Medulla oblongata (tissue), 1 donor: Measurements from ENCODE around the gene CDK15.
"Not testable (repeated sequence)": the region's sequence is repeated elsewhere in the genome, so short reads cannot be mapped to it uniquely, and the experiment has no call there.

Experiments
- DNase-seq: peaks from one replicate; pipeline ENCODE4 v3.0.0-alpha.2; 2015; ENCODE audit errors: extremely low spot score

CDK15 gene

GRCh38 chr2:201830666-201831065 lies 24.3 kb downstream of the CDK15 start:
- DNase-seq, result no peak

DNA sequence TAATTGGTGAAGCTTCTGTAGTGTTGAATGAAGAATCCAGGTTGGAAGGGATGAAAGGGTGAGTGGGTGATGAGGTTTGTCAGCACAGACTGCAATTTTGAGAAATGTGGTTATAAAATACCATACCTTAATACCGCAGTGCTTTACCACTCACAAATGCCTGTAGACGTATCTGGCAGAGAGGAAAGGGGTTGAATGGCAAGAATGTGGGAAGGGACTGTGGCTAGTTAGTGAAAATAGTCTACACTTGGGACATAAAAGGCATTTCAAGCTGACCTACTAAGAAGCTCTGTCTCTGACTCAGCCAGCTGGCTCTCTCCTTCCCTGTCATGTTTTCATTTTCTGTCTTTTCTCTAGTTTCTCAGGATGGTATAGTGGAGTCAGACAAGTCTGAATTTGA lies 25.1 kb downstream of the CDK15 start:
- no peak for DNase-seq

GRCh38 chr2:201833781-201834180 lies 27.4 kb downstream of the CDK15 start:
- no peak for DNase-seq

GRCh38 chr2:201835066-201835465 lies 28.7 kb downstream of the CDK15 start:
- DNase-seq, result no peak

GRCh38 chr2:201837391-201837790 lies 31.1 kb downstream of the CDK15 start:
- DNase-seq, result no peak

DNA sequence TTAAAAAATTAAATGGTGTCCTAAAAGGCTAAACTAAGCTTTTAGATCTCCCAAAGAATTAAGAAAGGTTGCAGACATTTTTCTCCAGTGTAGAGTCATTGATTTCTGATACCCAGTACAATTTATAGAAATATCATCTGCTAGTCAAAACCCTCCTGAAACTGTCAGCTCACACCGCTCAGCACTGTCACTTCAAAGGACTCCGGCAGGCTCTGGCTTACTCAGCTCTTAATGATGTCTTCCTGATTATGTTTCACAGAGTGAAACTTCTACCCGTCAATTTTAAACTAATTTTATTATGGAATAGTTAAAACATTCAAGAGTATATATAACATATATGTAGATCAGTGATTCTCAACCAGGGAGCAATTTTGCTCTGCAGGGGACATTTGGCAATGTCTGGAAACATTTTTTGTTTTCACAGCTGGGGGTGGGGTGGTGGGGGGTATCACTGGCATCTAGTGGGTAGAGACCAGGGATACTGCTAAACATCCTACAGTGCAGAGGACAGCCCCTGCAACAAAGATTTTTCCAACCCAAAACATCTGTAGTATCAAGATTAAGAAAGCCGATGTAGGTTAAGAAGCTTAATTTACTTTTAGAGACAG lies 31.6 kb downstream of the CDK15 start:
- no peak for DNase-seq

- no peak for DNase-seq
Observed at GRCh38 chr2:201839727-201840126, 33.4 kb downstream of the CDK15 start.

DNA sequence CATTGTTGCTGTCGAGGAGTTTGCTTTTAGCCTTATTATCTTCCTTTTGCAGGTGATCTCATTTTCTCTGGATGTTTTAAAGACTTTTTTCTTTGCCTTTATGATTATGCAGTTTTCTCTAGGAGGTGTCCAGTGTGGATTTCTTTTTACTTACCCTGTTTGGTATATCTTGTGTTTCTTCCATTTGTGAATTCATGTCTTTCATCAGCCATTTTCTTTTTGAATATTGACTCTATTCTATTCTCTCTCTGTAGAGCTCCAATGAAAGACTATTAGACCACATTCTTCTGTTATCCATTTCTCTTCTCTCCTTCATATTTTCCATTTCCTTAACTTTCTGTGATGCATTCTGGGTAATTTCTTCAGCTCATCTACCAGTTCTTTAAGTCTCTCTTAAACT lies 34.4 kb downstream of the CDK15 start:
- no peak for DNase-seq

- DNase-seq, result no peak
Observed at GRCh38 chr2:201842131-201842860, 36.0 kb downstream of the CDK15 start.

DNA sequence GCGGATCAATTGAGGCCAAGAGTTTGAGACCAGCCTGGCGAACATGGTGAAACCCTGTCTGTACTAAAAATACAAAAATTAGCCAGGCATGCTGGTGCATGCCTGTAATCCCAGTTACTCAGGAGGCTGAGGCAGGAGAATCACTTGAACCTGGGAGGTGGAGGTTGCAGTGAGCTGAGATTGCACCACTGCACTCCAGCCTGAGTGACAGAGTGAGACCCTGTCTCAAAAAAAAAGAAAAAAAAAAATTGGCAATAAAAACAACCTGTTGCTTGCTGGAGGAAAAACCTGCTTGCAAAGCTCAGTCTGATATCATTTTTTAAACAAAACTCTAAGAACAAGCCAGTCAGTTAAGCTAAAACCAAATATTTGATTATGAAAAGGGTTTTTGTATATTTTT lies 38.6 kb downstream of the CDK15 start:
- DNase-seq, result not testable (repeated sequence)

DNA sequence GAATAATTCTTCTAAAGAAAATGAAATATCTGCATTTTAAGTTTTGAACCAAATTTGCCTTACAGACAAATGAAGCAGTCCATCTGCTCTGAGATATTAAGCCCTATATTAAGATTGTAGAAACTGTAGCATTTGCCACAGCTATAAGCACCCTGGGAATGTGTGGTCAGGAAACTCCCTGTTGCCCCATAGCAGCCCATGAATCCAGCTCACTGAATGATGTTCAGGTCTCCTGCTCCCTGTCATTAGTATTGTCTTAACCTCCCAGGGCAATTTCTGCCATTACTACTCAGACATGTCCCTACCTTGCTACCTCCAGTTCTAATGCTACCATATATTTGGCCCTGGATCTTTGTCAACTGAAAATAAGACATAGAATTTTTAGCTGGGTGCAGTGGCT lies 41.1 kb downstream of the CDK15 start:
- DNase-seq, result no peak

DNA sequence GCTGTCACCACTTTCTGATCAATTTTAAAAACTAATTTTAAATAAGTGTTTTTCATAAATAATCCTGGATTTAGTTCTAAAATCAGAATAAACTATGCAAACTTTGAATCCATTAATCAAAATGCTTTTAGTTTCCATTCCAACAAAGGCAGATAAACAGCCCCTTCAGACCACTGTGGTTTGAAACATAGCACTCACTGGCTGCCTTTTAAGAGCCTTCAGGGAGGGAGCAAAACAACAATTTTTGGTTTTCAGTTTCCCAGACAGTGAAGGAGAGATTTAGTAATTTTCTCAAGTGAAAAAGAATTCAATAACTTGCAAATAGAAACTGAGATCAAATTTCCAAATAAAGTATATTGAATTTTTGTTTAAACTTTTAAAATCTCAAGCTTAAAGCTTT lies 46.1 kb downstream of the CDK15 start:
- no peak for DNase-seq

- no peak for DNase-seq
Observed at GRCh38 chr2:201852878-201853415, 46.6 kb downstream of the CDK15 start.

DNA sequence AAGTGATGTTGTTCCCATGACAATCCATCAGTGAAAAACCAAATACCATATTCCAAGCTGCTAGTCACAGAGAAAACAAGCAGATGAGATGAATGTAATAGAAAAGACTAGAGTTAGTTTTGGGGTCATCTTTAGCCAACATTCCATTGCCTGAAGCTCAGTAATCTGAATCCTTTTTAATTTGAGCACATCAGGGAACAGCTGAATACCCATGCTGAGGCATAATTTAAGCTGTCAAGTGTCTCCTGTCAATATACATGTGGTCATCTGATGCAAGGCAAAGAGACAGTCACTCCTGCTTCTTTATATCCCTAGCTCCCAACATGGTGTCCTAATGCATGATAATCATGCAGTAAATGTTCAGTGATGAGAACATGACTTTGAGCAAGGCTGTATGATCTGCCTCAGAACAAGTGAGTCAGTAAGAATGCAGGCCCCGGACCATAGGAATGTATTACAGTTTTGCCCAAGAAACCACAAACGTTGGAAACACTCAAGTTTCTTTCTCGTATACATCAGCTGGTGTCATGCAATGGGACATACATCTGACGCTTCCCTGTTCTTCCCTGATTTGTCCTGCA lies 48.0 kb downstream of the CDK15 start:
- DNase-seq, result no peak

DNA sequence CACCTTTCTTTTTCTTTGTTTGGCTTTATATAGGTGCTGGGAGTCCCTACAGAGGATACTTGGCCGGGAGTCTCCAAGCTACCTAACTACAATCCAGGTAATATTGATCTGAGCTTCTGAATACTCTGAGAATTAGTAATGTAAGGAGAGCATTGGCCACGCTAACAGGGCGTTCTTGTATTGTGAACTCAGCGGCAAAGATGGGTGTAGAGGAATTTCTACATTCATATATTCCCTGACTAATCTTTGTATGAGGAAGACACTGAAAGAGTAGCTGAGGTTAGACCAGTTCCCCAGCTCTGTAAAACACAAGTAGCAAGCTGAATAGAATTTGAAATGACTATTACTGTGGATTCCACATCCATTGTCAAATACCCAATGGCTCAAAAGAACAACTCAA lies 48.5 kb downstream of the CDK15 start:
- DNase-seq, result no peak

DNA sequence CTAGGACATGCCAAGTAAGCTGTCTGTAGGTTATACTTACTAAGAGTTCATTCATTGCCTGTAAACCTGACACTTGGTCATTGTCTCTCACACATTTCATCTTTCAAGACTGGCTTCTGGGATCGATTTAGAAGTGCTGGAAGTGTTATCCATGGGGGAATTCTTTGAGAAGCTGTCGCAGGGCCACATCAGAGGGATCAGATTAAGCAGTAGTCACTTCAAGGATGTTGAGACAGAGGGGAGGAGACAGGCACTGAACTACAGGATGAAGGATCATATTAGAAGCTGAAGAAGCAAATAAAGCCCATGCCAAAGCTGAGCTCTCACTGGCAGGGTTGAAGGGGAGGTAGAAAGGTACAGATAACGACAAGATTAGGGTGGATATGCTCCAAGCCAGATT lies 49.0 kb downstream of the CDK15 start:
- DNase-seq, result no peak

DNA sequence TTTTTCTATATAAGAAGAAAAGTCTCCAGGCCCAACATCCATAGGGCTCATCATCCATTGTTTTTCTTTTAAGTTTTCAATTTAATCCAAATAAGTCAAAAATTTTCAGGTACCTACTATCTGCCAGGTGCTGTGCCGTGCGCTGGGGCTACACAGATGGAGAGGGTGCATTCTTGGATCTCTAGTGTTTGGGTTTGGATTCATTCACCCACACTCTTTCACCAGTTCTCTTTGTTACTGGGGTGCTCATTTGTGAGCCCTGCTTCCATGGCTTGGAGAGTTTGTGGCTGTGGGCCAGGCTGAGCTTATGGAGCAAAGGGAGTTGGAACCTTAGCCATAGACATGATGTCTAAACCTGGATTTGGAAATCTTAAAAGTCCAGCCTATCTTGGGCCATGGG lies 51.0 kb downstream of the CDK15 start:
- no peak for DNase-seq

GRCh38 chr2:201858281-201859184 lies 52.2 kb downstream of the CDK15 start:
- peak; percentile 69 for DNase-seq

DNA sequence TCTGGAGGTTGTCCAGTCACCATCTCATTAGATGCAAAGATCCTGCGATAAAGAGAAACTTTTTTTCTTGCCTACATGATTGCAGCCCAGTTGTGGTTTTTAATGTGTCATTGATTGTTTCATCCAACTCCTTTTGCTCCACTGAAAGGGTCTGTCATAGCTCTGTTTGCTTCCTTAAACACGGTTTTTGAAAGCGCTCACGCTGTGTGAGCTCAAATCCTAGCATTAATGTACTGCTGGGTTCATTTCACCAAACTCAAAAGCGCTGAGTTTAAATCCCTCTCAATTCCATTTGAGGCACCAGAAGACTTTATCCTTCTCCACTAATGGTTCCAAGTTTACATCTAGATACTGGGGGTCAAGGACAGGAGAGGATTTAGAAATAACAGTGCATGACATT lies 53.6 kb downstream of the CDK15 start:
- no peak for DNase-seq

DNA sequence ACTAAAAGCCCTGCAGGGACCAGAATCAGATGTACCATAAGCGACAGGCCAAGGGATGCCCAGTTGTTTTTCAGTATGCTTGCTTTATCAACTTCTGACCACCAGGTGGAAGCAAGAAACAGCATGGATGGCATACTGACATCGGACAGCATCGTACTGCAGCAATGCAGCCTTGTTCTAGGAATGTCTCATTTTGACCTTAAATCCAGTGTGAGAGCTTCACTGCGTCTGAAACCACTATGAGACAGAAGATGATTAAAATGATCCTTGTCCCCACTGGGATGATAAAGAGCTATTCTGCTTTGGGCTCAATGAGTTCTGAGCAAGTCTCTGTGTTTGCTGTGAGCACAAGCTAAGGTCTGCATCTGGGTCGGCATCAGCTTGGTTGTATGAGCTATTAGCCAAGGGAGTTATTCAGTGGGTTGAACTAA lies 54.3 kb downstream of the CDK15 start:
- peak; percentile 93 for DNase-seq

DNA sequence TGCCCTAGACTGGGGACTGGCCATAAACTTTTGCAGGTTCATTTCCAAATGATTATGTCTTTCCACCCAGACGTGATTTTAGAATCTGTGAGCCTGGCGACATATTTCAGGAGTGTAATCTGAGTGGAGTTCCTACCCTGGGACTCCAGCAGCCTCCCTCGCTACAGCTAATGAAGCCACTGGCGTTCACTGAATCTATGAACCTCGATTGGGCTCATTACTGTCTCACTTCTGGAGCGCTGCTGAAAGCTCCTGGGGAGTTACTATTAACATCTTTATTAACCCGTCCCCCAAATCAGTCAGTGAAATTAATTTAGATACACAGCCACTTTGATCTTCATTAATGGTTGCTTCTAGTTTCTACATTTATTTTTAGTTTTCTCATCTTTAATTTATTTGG lies 56.5 kb downstream of the CDK15 start:
- no peak for DNase-seq
